Memory B cell (primary cell): ENCODE measurements around the gene CYP3A4.
"Not testable (repeated sequence)": the region's sequence is repeated elsewhere in the genome, so short reads cannot be mapped to it uniquely, and the experiment has no call there.

Source experiments
- ATAC-seq: fragments of 150-1000 bp; cut with Tn5 transposase; 2 replicates; pipeline ENCODE4 v1.10.0; 2021; ENCODE audit warnings: low read depth, mild to moderate bottlenecking, moderate library complexity
- DNase-seq, 2 donors: peaks; one replicate each; pipeline ENCODE4 v3.0.0; 2022; ENCODE audit warnings: low spot score in 2 of 2
- H3K27ac Mint-ChIP-seq: one replicate; pipeline ENCODE4 v1.8.0; 2022; ENCODE audit warnings: mild to moderate bottlenecking, moderate library complexity, mixed read lengths
- H3K27me3 Mint-ChIP-seq: one replicate; pipeline ENCODE4 v1.8.0; 2022; ENCODE audit warnings: mixed read lengths
- H3K36me3 Mint-ChIP-seq: one replicate; pipeline ENCODE4 v1.8.0; 2022; ENCODE audit warnings: mild to moderate bottlenecking, mixed read lengths
- H3K4me1 Mint-ChIP-seq: one replicate; pipeline ENCODE4 v1.8.0; 2022; ENCODE audit warnings: mixed read lengths
- H3K4me3 Mint-ChIP-seq: one replicate; pipeline ENCODE4 v1.8.0; 2022; ENCODE audit warnings: mild to moderate bottlenecking, moderate library complexity, mixed read lengths
- H3K9me3 Mint-ChIP-seq: one replicate; pipeline ENCODE4 v1.8.0; 2022; ENCODE audit warnings: mixed read lengths

CYP3A4 gene

DNA sequence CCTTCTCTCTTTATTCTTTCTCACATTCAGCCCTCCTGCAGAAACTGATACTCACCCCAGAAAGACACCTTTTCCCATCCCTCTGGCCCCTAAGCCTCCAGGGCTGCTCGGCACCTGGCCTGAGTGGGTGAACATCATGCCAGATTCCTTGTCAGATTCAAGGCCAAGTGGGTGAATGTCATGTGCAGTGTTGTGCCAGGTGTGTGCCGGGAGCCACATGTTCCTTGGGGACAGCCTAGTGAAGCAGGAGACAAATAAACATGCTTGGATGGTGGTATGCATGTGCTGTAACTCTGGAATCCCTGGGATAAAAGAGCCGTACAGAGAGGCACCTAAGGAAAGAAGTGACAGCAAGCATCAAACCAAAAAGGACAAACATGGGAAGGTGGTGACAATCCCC, 1.7 kb upstream of the CYP3A4 start:
- not testable (repeated sequence) for H3K27ac Mint-ChIP-seq, H3K4me1 Mint-ChIP-seq, H3K36me3 Mint-ChIP-seq, ATAC-seq, DNase-seq, H3K9me3 Mint-ChIP-seq, H3K4me3 Mint-ChIP-seq
- peaks cover 30% of the 10 kb centered on the region for H3K27me3 Mint-ChIP-seq

- no peak overlapping the region for H3K27ac Mint-ChIP-seq
- H3K36me3 Mint-ChIP-seq: no peaks in the 10 kb centered on the region
Observed at GRCh38 chr7:99782012-99782953, 1.7 kb downstream of the CYP3A4 start.

DNA sequence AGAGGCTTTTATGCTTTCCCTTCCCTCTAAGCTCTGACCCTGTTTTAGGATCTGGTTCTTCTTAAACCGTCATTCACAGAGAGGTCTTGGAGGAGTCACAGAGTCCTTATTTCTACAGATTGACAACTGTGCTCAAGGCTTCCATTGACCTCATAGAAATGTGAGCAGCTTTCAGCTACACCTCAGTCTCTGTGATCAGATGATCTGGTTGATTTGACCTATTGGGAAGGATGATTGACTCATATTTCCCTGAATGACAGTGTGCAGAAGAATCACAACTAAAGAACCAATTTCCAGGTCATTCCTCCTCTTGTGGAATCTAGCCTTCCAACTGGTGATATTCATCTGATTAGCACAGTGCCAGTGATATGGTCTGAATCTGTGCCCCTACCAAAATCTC, 3.4 kb downstream of the CYP3A4 start:
- Mint-ChIP-seq H3K4me3 (no peak overlapping the region), H3K27ac (no peak overlapping the region), H3K9me3 (no peaks in the 10 kb centered on the region), H3K36me3 (no peaks in the 10 kb centered on the region), H3K27me3 (peaks cover 31% of the 10 kb centered on the region), H3K4me1 (no peaks in the 10 kb centered on the region)
- ATAC-seq (no peak), DNase-seq (no peak)

More at GRCh38 chr7:99782012-99782953, 1.7 kb downstream of the CYP3A4 start:
- Mint-ChIP-seq H3K9me3 (no peaks in the 10 kb centered on the region), H3K4me1 (no peaks in the 10 kb centered on the region), H3K27me3 (peaks cover 30% of the 10 kb centered on the region), H3K4me3 (no peak overlapping the region)
- DNase-seq: no peak
- no peak for ATAC-seq

DNA sequence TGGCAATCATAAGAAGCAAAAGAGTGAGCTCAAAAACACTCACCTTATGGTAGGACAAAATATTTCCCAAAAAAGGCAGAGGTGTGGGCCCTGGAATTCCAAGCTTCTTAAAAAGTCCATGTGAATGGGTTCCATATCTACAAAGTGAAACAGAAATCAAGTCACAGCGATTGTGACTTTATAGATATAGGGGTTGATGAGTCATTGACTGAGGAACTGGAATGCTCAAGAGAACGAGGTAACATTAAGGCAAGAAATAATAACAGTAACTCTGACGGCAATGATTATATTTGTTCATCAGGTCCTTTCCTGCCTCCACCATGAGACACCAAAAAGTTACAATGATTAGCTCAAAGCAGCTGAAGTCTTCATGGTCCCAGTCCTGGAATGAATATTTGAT, 4.0 kb downstream of the CYP3A4 start:
- H3K4me3 Mint-ChIP-seq: no peak overlapping the region
- no peak for ATAC-seq
- H3K9me3 Mint-ChIP-seq: no peaks in the 10 kb centered on the region
- H3K4me1 Mint-ChIP-seq: no peaks in the 10 kb centered on the region
- no peak for DNase-seq
- H3K36me3 Mint-ChIP-seq: no peaks in the 10 kb centered on the region
- H3K27ac Mint-ChIP-seq: no peak overlapping the region
- peaks cover 33% of the 10 kb centered on the region for H3K27me3 Mint-ChIP-seq

DNA sequence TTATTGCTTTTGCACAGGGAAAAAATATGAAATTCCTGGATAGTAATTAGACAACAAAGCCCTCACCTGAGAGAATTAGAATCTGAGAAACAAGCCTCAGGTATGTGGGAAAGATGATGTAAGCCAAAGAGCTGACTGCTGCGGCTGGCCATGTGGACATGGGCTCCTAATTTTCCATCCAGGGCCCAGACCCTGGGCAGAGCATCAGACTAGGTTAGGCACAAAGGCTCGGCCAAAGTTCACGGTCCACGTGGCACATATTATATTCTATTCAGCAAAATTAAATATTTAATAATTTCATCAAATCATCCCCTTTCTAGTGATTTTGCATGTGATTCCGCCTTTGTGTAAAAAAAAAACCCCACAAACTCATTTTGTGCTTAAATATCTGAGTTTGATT, 5.1 kb downstream of the CYP3A4 start:
- Mint-ChIP-seq H3K4me3 (no peak overlapping the region), H3K36me3 (no peaks in the 10 kb centered on the region), H3K9me3 (no peaks in the 10 kb centered on the region), H3K27me3 (peaks cover 33% of the 10 kb centered on the region), H3K4me1 (no peaks in the 10 kb centered on the region), H3K27ac (no peak overlapping the region)
- no peak for ATAC-seq
- DNase-seq: no peak

- H3K27ac Mint-ChIP-seq, H3K9me3 Mint-ChIP-seq: not testable (repeated sequence)
Observed at GRCh38 chr7:99773395-99773794, 10.6 kb downstream of the CYP3A4 start.

DNA sequence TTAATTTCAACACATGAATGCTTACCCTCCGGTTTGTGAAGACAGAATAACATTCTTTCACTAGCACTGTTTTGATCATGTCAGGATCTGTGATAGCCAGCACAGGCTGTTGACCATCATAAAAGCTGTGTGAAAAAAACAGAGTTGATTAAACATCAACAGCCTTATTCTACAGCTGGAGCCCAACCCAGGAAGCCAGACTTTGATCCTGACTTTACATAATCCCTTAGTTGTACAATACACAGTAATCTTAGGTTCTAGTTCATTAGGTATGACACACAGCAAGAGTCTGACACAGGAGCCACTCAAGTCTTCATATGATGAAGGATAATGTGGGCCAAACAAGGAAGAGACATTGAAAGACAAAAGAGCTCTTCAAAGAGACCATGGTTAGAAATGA, 11.4 kb downstream of the CYP3A4 start:
- Mint-ChIP-seq H3K27me3 (peaks cover 47% of the 10 kb centered on the region), H3K4me1 (peaks cover 7% of the 10 kb centered on the region), H3K9me3 (peaks cover 5% of the 10 kb centered on the region)

More at GRCh38 chr7:99773395-99773794, 10.6 kb downstream of the CYP3A4 start:
- H3K36me3 Mint-ChIP-seq, DNase-seq, H3K4me1 Mint-ChIP-seq, ATAC-seq, H3K4me3 Mint-ChIP-seq: not testable (repeated sequence)
- peaks cover 48% of the 10 kb centered on the region for H3K27me3 Mint-ChIP-seq

DNA sequence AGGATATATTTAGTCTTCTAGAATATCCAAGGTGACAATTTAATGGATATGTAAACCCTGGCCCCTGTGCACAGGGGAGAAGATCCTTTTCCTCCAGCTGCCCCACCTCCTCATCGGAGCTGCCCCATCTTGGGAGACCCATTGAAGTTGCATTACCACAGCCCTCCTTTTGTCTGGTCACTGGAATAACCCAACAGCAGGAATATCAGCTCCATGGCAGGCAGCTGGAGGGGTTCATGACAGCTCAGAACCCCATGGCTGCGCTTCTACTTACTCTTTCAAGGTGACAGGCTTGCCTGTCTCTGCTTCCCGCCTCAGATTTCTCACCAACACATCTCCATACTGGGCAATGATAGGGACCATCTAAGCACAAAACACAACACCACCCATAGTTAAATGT, 14.5 kb downstream of the CYP3A4 start:
- Mint-ChIP-seq H3K27me3 (peaks cover 42% of the 10 kb centered on the region), H3K4me1 (peaks cover 12% of the 10 kb centered on the region)
- not testable (repeated sequence) for H3K4me3 Mint-ChIP-seq, ATAC-seq, DNase-seq, H3K36me3 Mint-ChIP-seq, H3K9me3 Mint-ChIP-seq, H3K27ac Mint-ChIP-seq

More for the DNA sequence above, 11.4 kb downstream of the CYP3A4 start:
- ATAC-seq (no peak), DNase-seq (no peak)
- no peak overlapping the region for H3K4me3 Mint-ChIP-seq
- no peaks in the 10 kb centered on the region for H3K36me3 Mint-ChIP-seq
- H3K27ac Mint-ChIP-seq: no peak overlapping the region

DNA sequence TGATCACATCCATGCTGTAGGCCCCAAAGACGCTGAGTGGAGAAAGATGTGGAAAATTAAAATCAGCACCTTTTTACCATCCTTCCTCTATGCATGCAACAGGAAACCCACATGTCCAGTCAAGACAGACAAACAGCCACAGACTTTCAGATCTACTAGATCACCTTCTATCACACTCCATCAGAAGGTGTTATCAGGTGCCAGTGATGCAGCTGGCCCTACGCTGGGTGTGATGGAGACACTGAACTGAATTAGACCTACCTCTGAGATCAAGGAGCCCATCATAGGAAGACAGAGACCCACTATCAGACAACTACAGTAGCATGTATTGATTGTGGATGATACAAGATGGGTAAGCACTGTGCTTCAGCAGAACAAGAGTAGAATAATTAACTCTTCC, 15.5 kb downstream of the CYP3A4 start:
- Mint-ChIP-seq H3K36me3 (no peaks in the 10 kb centered on the region), H3K4me1 (peaks cover 12% of the 10 kb centered on the region), H3K27ac (no peak overlapping the region), H3K27me3 (peaks cover 41% of the 10 kb centered on the region), H3K9me3 (peaks cover 4% of the 10 kb centered on the region), H3K4me3 (no peak overlapping the region)
- DNase-seq (no peak), ATAC-seq (no peak)

DNA sequence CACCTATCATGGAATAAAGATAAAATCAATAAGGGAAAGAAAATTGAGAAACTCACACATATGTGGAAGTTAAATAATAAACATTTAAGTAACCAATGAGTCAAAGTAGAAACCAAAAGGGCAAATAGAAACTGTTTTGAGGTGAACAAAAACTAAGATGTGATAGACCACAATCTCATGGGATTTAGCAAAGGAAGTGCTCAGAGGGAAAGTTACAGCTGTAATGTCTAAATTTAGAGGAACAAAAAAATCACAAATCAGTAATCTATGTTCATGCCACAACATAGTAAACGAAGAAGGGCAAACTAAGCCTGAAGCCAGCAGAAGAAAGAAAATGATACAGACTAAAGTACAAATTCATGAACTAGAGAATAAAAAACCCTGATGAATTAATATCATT, 16.3 kb downstream of the CYP3A4 start:
- Mint-ChIP-seq H3K36me3 (no peaks in the 10 kb centered on the region), H3K9me3 (peaks cover 3% of the 10 kb centered on the region)

GRCh38 chr7:99766484-99767099, 17.4 kb downstream of the CYP3A4 start:
- H3K27me3 Mint-ChIP-seq: peaks cover 45% of the 10 kb centered on the region
- H3K27ac Mint-ChIP-seq: no peak overlapping the region
- no peak for ATAC-seq

More for the DNA sequence above, 16.3 kb downstream of the CYP3A4 start:
- H3K4me1 Mint-ChIP-seq: peaks cover 12% of the 10 kb centered on the region
- H3K27ac Mint-ChIP-seq: no peak overlapping the region
- ATAC-seq: peak; percentile 90
- DNase-seq: peak in 1 of 2 donors; percentile 13
- peak overlapping the region; percentile 3 for H3K4me3 Mint-ChIP-seq
- peaks cover 40% of the 10 kb centered on the region for H3K27me3 Mint-ChIP-seq

GRCh38 chr7:99764478-99764877, 19.5 kb downstream of the CYP3A4 start:
- ATAC-seq: no peak
- H3K27me3 Mint-ChIP-seq: peaks cover 37% of the 10 kb centered on the region
- H3K27ac Mint-ChIP-seq: no peak overlapping the region
- H3K9me3 Mint-ChIP-seq: no peaks in the 10 kb centered on the region
- no peak overlapping the region for H3K4me3 Mint-ChIP-seq
- H3K36me3 Mint-ChIP-seq: no peaks in the 10 kb centered on the region
- DNase-seq: no peak
- H3K4me1 Mint-ChIP-seq: peaks cover 12% of the 10 kb centered on the region

More at GRCh38 chr7:99766484-99767099, 17.4 kb downstream of the CYP3A4 start:
- Mint-ChIP-seq H3K9me3 (peaks cover 3% of the 10 kb centered on the region), H3K4me3 (no peak overlapping the region), H3K4me1 (peaks cover 12% of the 10 kb centered on the region), H3K36me3 (no peaks in the 10 kb centered on the region)
- no peak for DNase-seq

DNA sequence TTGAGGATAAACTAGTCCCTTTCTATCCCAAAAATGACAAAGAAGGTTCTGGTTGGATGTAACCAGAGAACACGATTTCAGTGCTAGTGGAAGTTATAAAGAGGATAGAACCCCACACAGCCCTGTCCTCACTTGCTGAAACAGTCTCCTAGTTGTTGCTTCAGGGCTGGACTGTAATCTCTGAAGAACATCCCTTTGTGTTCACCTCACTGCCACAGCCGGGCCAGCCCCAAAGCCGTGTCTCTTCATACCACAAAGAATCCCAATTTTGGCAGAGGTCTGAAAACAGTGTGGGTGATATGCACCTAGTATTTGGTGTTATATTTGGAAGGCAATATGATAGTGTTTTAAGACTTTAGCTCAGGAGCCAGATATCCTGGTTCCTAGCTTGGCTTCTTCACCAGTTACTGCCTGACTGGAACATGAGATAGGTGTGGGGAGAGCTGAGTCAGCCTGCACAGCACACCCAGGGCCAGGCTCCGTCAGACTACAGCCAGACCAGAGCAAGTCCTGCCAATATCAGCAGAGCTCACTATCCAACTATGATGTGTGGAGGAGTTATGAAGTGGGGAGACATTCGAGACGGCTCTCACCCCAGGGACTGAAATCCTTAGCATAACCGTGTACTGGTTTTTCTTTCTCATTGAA, 21.2 kb downstream of the CYP3A4 start:
- DNase-seq: no peak
- Mint-ChIP-seq H3K36me3 (no peaks in the 10 kb centered on the region), H3K4me1 (peaks cover 7% of the 10 kb centered on the region), H3K9me3 (no peaks in the 10 kb centered on the region), H3K27me3 (peaks cover 30% of the 10 kb centered on the region), H3K27ac (no peak overlapping the region), H3K4me3 (no peak overlapping the region)
- ATAC-seq: no peak

GRCh38 chr7:99755085-99755484, 28.9 kb downstream of the CYP3A4 start:
- Mint-ChIP-seq H3K4me1 (no peaks in the 10 kb centered on the region), H3K4me3 (no peak overlapping the region), H3K9me3 (no peaks in the 10 kb centered on the region), H3K36me3 (peaks cover 6% of the 10 kb centered on the region), H3K27me3 (peaks cover 20% of the 10 kb centered on the region), H3K27ac (no peak overlapping the region)
- DNase-seq: no peak
- no peak for ATAC-seq
